ENCODE measurements around the gene AP3D1.
"Not testable (repeated sequence)": the region's sequence is repeated elsewhere in the genome, so short reads cannot be mapped to it uniquely, and the experiment has no call there.

AP3D1 gene

DNA sequence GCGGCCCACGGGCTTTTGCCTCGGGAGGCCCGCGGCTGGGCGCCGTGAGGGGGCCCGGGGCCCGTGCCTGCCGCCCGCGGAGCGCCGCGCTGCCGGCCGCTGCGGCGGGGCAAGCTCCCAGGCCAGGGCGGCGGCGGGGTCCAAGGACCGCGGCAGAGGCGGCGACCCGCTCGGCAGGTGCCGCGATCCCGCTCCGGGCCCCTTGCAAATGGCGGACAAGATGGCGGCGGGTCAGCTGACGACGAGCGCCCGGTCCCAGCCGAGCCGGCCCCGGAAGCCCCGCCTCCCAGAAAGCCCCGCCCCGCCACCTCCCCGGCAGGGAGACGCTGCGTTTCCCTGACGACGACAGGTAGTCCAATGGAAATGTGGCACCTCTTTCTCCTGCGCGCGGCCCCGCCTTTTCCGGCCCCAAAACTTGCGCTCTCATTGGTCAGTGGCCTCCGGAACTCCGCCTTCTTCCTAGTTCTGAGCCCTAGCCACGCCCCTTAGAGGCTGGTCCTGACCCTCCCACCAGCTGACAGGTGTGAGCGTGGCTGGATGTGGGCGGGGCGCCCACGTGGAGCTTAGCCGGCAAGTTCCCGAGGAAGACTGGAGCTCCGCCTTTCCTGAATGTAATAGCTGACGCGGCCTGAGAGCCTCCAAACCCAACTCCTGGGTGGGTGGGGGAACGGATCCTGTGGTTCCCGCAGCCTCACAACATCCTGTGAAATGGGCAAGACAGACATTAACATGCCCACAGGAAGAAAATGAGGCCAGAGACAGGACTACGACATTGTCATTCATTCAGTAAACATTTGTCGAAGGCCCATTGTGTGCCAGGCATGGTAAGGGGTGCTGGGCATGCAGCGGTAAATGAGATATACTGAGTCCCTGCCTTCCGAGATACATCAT is at the start of gene AP3D1:
Gene AP3D1 (minus strand): TSS at position 228 of the 891 bp plus-strand sequence. CDS start 232 bp downstream, outside the sequence.
- FAIRE-seq = peak; percentile 97

DNA sequence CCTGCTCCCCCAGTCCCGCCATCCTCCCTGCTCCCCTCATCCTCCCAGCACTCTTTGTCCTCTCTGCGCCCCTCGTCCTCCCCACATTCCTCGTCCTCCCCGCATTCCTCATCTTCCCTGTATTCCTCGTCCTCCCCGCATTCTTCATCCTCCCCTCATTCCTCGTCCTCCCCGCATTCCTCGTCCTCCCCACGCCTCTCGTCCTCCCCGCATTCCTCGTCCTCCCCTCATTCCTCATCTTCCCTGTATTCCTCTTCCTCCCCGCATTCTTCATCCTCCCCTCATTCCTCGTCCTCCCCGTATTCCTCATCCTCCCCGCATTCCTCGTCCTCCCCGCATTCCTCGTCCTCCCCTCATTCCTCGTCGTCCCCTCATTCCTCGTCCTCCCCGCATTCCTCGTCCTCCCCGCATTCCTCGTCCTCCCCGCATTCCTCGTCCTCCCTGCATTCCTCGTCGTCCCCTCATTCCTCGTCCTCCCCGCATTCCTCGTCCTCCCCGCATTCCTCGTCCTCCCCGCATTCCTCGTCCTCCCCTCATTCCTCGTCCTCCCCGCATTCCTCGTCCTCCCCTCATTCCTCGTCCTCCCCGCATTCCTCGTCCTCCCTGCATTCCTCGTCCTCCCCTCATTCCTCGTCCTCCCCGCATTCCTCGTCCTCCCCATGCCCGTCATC is 49.4 kb upstream of the AP3D1 start:
- FAIRE-seq = not testable (repeated sequence)

- no peak for FAIRE-seq
Measured at GRCh38 chr19:2199861-2200623, 48.7 kb upstream of the AP3D1 start.

GRCh38 chr19:2199215-2199614 is 47.8 kb upstream of the AP3D1 start:
- FAIRE-seq = no peak

DNA sequence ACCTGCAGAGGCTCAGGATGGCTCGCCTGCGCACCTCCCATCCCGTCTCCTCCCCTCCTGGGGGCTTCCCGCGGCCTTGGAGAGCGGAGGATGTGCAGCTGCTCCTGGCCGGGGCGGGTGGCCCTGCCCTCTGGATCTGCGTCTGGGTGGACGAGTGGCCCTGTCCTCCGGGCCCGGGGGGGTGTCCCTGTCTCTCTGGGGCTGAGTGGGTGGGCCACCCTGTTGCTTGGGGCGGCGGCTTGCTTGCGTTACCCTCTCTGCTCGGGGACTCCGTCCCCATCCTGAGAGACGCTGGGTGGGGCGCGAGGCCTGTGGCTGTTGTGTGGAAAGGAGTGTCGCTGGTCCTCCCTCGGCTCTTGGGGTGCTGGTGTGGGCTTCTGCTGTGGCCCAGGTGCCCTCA is 47.0 kb upstream of the AP3D1 start:
- FAIRE-seq = no peak

DNA sequence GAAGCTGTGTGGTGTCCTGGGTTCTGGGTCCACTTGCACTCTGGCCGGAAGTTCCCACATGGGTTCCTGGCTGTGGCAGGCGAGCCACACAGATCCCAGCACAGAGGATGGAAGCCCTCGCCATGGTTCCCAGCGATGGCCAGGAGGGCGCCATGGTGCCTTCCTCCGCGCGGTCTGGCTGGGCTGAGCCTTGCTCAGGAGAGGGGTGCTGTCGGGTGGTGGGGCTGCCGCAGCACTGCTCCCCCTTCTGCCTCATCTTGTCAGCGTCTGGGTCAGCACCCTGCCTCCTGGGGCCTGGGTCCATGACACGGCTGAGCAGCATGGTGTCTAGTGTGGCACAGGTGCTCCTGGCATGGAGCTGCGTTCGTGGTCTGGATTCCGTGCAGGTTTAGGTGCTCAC is 45.9 kb upstream of the AP3D1 start:
- FAIRE-seq = no peak

GRCh38 chr19:2195914-2196313 is 44.5 kb upstream of the AP3D1 start:
- FAIRE-seq = no peak

GRCh38 chr19:2195361-2195760 is 44.0 kb upstream of the AP3D1 start:
- FAIRE-seq = no peak

GRCh38 chr19:2194513-2195078 is 43.2 kb upstream of the AP3D1 start:
- FAIRE-seq = no peak

DNA sequence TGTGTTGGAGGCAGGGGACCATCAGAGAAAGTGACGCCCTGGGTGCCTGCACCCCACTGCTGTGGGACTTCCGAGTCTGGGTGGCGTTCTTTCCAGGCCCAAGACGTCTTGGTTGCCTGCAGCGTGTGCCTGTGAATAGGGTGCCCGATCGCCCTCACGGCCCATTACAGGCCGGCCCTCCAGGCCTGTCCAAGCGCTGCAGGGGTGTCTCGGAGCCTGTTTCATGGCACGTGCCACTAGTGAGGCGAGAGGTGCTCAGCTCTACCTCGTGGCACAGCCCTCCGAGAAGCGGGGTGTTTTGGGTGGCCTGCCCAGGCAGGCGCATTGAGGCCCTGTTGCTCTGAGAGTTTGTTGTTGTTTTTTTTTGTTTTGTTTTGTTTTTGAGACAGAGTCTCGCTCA is 42.4 kb upstream of the AP3D1 start:
- FAIRE-seq = no peak

GRCh38 chr19:2192862-2193261 is 41.5 kb upstream of the AP3D1 start:
- FAIRE-seq = no peak

- no peak for FAIRE-seq
Measured at GRCh38 chr19:2191456-2192310, 40.3 kb upstream of the AP3D1 start.

DNA sequence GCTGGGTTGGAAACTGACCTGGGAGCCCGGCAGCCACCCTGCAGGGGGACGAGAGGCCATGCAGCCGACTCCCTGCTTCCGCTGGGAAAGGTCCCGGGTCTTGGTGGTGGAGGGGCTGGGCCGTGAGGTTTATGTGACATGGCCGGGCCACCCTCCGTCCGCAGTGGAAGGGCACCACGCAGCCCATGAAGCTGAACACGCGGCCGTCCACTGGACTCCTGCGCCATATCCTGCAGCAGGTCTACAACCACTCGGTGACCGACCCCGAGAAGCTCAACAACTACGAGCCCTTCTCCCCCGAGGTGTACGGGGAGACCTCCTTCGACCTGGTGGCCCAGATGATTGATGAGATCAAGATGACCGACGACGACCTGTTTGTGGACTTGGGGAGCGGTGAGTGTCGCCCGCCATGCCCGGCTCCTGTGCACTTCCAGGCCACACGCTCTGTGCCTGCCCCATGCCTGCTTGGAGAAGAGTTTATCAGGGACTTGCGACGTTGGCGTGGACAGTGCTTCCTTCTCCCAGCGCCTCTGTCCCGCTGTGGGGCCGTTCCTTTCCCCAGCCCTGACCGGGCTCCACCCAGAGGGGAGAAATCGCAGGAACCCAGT is 39.6 kb upstream of the AP3D1 start:
- FAIRE-seq = no peak

DNA sequence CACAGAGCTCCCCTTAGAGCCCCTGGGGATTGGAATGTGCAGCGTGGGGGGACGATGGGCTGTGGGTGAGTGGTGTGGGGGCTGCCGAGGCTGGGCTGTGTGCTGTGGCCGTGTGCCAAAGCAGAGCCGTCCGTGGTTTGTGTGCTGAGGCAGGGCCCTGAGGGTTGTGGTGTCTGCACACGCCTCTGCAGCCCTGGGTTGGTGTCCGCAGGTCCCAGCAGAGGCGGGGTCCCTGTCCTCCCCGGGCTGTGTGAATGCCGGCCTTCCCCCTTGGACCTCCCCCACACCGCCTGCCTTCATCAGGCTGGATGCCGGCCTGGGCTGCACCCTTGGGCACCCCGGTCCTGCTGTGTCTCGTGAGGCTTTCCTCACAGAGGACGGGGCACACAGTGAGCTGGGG is 38.5 kb upstream of the AP3D1 start:
- FAIRE-seq = no peak

DNA sequence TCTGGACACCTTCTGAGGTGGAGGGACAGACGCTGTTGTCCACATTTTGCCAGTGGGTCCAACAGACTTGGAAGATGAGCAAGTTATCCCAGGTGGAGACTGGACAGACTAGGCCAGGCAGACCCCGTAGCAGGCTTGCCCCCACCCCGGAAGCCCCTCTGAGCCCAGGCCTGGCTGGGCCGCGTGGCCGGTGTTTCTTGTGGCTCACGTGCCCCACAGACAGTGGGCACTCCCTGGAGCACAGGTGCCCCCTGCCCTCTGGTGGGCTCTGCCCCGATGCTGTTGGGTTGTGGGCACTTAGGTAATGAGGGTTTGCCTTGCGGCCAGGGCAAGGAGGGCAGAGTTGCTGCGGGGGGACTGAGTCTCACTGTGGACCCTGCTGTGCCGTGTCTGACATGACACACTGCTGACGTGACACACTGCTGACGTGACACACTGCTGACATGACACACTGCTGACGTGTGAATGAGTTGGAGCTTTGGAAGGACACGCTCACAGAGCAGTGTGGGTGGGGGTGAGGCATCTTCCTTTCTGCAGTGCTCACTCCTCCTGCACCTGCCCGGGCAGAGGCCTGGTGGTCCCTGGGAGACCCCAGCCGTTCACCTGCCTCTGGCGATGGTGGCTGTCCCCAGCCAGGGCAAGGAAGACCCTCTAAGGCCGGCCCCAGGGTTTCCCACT is 37.5 kb upstream of the AP3D1 start:
- no peak for FAIRE-seq

DNA sequence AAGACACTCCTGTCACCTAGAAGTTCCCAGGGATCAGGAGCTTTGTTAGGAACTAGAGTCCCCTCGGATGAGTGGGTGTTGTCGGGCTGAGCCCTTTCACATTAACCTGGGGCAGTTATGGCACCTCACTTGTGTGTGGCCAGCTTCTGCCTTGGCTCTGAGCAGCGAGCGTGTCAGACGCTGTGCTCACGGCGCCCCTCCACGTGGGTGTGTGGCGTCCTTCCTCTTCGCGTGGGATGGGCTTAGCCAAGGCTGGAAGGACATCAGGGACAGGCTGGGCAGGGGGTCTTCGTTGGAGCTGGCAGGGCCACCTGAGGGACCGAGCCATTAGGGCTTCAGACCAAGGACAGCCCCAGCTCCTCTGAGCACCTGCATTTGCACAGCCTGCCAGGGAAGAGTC is 35.8 kb upstream of the AP3D1 start:
- no peak for FAIRE-seq

GRCh38 chr19:2186071-2186846 is 34.9 kb upstream of the AP3D1 start:
- no peak for FAIRE-seq

DNA sequence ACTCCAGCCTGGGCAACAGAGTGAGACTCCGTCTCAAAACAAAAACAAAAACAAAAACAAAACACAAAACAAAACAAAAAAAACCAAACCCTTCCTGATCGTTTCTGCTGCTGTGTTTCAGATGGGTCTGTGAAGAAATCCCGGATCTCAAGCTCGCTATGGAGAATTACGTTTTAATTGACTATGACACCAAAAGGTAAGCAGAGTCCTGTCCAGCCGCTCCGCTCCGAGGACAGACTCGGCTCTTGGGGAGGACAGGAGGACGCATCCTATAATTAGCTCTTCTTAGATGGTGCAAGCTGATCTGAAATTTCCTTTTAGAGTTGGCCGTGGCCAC is 34.3 kb upstream of the AP3D1 start:
- no peak for FAIRE-seq

- FAIRE-seq = no peak
Measured at GRCh38 chr19:2184422-2184975, 33.1 kb upstream of the AP3D1 start.

DNA sequence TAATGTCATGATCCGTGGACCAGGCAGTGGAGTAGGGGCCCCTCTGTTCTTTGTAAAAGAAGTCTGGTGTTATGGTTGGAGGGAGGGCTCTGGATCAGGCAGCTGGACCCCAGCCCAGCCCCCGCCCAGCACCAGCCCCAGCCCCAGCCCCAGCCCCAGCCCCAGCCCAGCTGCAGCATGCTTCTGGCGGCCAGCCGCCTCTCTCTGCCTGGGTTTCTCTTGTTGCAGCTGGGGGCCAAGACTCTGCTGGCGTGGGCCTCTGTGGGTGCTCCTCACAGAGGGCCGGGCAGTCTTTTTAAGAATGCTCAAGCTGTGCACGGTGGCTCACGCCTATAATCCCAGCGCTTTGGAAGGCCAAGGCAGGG is 30.2 kb upstream of the AP3D1 start:
- FAIRE-seq = no peak

All from TTC549 (cell line).